IPS DF 6.9 (cell line): ENCODE measurements around the gene PLOD2.

Experiments used
- DNase-seq: peaks from one replicate; pipeline ENCODE4 v3.0.0-alpha.2; 2013; ENCODE audit warnings: low read depth, low spot score
- H3K27ac ChIP-seq: one replicate; pipeline ENCODE4 v1.5.1; 2013; ENCODE audit warnings: low read length, control low read depth
- H3K27me3 ChIP-seq: 2 replicates; pipeline ENCODE4 v1.6.1; 2013; ENCODE audit warnings: mild to moderate bottlenecking, low read length; ENCODE audit not compliant: control insufficient read depth, insufficient read depth
- H3K36me3 ChIP-seq: 2 replicates; pipeline ENCODE4 v1.6.1; 2013; ENCODE audit warnings: low read length; ENCODE audit not compliant: control insufficient read depth, insufficient read depth
- H3K4me1 ChIP-seq: 2 replicates; pipeline ENCODE4 v1.6.1; 2013; ENCODE audit warnings: low read length; ENCODE audit not compliant: control insufficient read depth, insufficient read depth
- H3K4me3 ChIP-seq: 2 replicates; pipeline ENCODE4 v1.5.1; 2013; ENCODE audit warnings: mild to moderate bottlenecking, low read length
- H3K9me3 ChIP-seq: 2 replicates; pipeline ENCODE4 v1.6.1; 2013; ENCODE audit warnings: low read length, inconsistent platforms; ENCODE audit not compliant: control insufficient read depth, insufficient read depth
- WGBS: extraction: QIAGEN DNeasy Blood & Tissue Kit; methylation state at CpG from one replicate; pipeline ENCODE4 v1.1.7; 2013; ENCODE audit warnings: mixed read lengths, missing lambda C conversion rate; ENCODE audit not compliant: insufficient read length, insufficient coverage; 5-methylcytosine and 5-hydroxymethylcytosine counted together

Gene PLOD2

DNA sequence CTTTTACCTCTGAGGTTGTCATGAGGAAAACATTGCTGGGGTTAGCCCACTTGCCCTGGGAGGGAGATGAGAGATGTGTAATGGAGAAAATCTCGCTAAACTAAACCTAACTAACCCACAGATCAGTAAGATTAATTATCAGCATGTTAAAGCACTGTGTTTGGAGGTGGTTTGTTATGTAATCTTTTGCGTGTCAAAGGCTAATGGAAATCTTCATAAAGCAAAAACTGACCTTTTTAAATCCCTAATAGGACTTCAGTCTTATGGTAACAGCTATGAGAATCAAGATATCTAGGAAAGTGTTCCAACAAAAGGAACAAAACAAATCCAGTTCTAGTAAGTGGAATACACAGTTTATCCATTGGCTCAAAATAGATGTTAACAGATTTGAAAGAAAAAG is 102.7 kb downstream of the PLOD2 start:
- Histone ChIP-seq H3K27ac (no peak overlapping the region), H3K36me3 (no peaks in the 10 kb centered on the region), H3K4me3 (no peak overlapping the region), H3K4me1 (no peaks in the 10 kb centered on the region), H3K27me3 (no peaks in the 10 kb centered on the region), H3K9me3 (no peaks in the 10 kb centered on the region)
- no peak for DNase-seq
- WGBS: no CpG with 5 or more reads among the region's 2 CpGs

DNA sequence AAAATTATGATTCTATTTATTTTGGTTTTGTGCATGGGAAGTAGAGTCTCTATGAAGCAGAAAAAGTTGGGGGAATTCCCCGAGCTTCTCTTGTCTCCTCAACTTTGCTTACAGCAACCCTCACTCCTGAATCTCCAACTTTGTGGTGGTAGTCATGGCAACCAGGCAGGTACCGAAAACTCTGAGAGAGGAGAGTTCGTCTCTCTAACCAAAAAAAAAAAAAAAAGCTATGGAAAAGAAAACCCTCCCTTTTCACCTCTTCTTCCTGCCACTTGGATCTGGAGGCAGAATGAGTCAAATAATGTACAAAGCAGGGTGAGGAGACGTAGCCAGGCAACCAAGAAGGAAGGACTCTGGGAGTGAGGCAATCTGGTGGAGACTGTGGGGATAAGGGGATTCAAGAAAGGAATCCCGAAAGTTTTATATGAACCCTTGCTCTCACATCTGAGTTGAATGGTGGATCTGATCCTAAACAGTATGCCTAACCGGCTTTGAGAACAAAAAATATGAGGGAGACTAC is 108.1 kb downstream of the PLOD2 start:
- H3K27me3 ChIP-seq: no peaks in the 10 kb centered on the region
- WGBS: no CpG with 5 or more reads among the region's 6 CpGs
- H3K36me3 ChIP-seq: no peaks in the 10 kb centered on the region
- no peak overlapping the region for H3K4me3 ChIP-seq
- DNase-seq: no peak
- no peaks in the 10 kb centered on the region; the same call in 1 of the 2 replicates for H3K4me1 ChIP-seq
- no peaks in the 10 kb centered on the region for H3K9me3 ChIP-seq
- no peak overlapping the region for H3K27ac ChIP-seq

DNA sequence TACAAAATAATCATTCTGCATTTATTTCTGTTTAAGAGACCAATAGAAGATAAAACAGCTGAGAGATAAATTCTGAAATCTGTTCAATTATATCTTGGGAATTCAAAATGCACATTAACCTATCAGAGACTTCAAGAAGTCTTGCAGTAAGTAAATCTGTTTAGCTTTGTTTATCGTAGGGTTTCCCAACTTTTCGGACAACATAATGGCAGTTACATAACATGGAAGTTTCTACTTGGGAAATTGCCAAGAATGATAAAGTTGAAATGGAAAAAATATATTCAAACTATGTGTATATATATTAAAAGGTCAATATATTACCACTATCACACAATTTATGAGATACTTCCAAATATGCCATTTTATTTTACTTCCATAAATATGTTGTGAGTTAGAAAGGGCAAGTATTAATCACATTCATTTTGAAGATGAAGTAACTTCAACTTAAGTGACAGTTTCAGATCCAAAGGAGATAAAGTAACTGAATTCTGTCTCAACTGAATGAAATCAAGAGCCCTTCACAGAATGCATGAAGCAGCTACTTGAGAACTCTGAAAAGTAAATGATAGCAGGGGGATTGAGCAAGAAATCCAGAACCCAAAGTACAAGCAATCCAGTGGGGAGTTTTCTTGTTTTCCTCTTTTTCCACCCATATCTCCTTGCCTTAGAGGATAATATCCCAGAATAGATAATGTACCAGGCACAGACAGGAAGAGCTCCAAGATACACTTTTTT is 108.8 kb downstream of the PLOD2 start:
- Histone ChIP-seq H3K9me3 (no peaks in the 10 kb centered on the region), H3K4me1 (no peaks in the 10 kb centered on the region; the same call in 1 of the 2 replicates), H3K27me3 (no peaks in the 10 kb centered on the region), H3K4me3 (no peak overlapping the region), H3K27ac (no peak overlapping the region), H3K36me3 (no peaks in the 10 kb centered on the region)
- WGBS: no CpG with 5 or more reads among the region's 2 CpGs
- no peak for DNase-seq

DNA sequence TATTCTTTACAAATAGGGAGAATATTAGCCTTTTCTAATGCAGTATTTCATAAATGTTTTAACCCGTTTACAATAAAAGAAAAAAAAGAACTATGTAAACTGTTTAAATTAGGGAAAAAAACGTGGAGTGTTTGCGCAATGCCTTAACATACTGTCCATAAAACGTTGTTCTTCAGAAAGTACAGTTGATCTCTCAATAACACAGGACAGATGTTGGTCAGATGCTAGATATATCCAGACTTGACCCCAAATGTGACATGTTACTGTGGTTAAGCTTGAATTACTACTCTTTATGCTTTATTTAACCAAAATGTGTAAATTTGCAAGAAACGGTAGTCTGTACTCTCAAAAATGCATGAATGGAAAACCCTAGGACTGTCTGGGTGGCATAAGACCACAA is 110.3 kb downstream of the PLOD2 start:
- Histone ChIP-seq H3K27me3 (no peaks in the 10 kb centered on the region), H3K4me1 (no peaks in the 10 kb centered on the region; the same call in 1 of the 2 replicates), H3K9me3 (no peaks in the 10 kb centered on the region), H3K4me3 (no peak overlapping the region), H3K36me3 (no peaks in the 10 kb centered on the region), H3K27ac (no peak overlapping the region)
- DNase-seq: no peak
- no CpG with 5 or more reads among the region's 5 CpGs for WGBS

DNA sequence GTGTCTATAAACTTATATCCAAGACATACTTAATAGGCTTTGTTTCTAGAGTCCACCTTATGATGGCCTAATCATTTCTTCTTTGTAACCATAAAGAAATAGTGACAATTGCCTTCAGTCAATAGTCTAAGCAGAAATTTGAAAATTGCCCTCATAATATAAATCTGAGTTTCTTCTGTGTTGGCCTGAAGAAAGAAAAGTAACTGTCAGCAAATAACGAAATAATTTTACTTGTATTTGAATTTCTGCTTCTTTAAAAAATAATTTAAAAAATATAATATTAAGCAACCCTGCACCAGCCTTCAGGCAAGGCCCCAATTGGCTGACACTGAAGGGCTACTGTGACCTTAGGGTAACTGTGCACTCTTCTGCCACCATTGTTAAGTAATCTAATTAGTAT is 113.5 kb downstream of the PLOD2 start:
- DNase-seq: no peak
- no peaks in the 10 kb centered on the region for H3K27me3 ChIP-seq
- H3K4me3 ChIP-seq: no peak overlapping the region
- H3K36me3 ChIP-seq: no peaks in the 10 kb centered on the region
- no peaks in the 10 kb centered on the region for H3K9me3 ChIP-seq
- no peak overlapping the region for H3K27ac ChIP-seq
- H3K4me1 ChIP-seq: no peaks in the 10 kb centered on the region
- no CpG with 5 or more reads among the region's 1 CpG for WGBS

DNA sequence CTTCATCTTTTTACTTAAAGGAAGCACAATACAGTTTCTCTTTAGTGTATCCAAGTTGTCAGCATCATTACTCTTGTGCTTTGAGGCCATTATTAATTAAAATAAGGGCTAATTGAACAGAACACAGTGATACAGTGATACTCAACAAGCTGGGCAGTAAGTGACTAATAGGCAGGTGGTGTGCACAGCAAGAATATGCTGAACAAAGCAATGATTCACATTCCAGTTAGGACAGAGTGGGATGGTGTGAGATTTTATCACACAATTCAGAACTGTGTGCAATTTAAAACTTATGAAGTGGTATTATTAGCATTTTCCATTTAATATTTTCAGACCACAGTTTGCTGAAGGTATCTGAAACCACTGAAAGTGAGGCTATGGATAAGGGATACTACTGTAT is 116.9 kb downstream of the PLOD2 start:
- no peaks in the 10 kb centered on the region for H3K36me3 ChIP-seq
- no peak for DNase-seq
- H3K4me3 ChIP-seq: no peak overlapping the region
- H3K9me3 ChIP-seq: no peaks in the 10 kb centered on the region
- H3K27ac ChIP-seq: no peak overlapping the region
- no peaks in the 10 kb centered on the region for H3K4me1 ChIP-seq
- no peaks in the 10 kb centered on the region for H3K27me3 ChIP-seq

DNA sequence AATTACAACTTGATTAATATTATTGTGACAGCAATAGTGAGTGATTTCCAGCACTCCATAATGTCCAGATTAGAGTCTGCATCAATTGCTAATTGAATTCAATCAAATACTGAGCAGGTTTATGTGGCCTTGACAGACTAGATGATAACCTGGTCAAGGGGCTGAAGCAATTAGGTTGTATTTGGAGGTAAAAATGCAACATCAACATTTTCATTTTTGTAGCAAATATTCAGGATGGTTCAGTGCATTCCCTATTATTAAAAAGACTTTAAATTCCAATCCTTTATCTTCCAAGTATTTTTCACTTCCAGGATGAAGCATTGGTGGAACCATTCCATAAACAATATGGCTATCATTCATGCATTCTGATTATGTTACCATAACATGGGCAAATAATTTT is 120.4 kb downstream of the PLOD2 start:
- Histone ChIP-seq H3K36me3 (no peaks in the 10 kb centered on the region), H3K4me1 (no peaks in the 10 kb centered on the region), H3K27ac (no peak overlapping the region), H3K27me3 (no peaks in the 10 kb centered on the region), H3K9me3 (no peaks in the 10 kb centered on the region), H3K4me3 (no peak overlapping the region)
- DNase-seq: no peak

DNA sequence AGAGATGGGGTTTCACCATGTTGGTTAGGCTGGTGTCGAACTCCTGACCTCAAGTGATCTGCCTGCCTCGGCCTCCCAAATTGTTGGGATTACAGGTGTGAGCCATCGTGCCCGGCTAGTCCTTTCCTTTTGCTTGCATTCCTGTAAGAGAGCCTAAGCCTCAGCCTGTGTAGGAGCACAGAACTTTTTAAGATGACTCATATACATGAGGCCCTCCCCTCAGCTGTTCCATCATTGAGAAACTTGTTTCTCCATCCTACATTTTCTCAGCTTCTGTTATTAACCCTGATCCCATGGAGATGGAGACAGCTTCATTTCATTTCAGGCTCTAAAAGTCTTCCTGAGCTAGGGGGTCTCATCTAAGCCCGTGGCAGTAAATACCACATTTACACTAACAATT is 123.3 kb downstream of the PLOD2 start:
- no peak for DNase-seq
- H3K27ac ChIP-seq: no peak overlapping the region
- no peaks in the 10 kb centered on the region for H3K4me1 ChIP-seq
- no peaks in the 10 kb centered on the region for H3K9me3 ChIP-seq
- WGBS: no CpG with 5 or more reads among the region's 5 CpGs
- no peaks in the 10 kb centered on the region for H3K36me3 ChIP-seq
- no peaks in the 10 kb centered on the region for H3K27me3 ChIP-seq
- no peak overlapping the region for H3K4me3 ChIP-seq

DNA sequence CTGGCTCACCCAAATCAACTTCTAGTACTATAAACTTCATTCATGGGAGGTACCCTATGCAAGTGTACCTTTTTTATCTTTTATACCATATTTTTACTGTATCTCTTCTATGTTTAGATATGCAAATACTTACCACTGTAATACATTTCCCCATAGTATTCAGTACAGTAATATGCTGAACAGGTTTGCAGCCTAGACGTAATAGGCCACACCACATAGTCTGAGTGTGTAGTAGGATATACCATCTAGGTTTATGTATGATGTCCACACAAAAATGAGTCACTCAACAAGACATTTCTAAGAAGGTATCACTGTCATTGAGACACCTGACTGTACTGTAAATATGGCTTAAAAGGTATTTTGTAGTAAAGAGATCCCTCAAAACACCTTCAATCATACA is 124.7 kb downstream of the PLOD2 start:
- DNase-seq: no peak
- whole genome bisulfite sequencing: no CpG with 5 or more reads among the region's 1 CpG
- Histone ChIP-seq H3K9me3 (no peaks in the 10 kb centered on the region), H3K36me3 (no peaks in the 10 kb centered on the region), H3K27me3 (no peaks in the 10 kb centered on the region), H3K4me3 (no peak overlapping the region), H3K4me1 (no peaks in the 10 kb centered on the region), H3K27ac (no peak overlapping the region)

DNA sequence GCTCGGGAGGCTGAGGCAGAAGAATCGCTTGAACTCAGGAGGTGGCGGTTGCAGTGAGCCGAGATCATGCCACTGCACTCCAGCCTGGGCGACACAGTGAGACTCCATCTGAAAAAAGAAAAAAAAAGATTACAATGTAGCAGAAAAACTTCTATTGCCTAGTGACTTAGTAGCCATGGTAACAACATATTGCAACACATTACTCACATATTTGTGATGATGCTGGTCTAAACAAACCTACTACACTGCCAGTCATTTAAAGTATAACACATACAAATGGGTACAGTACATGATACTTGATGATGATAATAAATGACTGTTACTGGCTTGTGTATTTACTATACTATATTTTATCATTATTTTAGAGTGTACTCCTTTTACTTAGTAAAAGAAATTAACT is 125.6 kb downstream of the PLOD2 start:
- WGBS: no CpG with 5 or more reads among the region's 5 CpGs
- H3K36me3 ChIP-seq: no peaks in the 10 kb centered on the region
- no peak overlapping the region for H3K4me3 ChIP-seq
- H3K4me1 ChIP-seq: no peaks in the 10 kb centered on the region
- no peak overlapping the region for H3K27ac ChIP-seq
- DNase-seq: no peak
- no peaks in the 10 kb centered on the region for H3K9me3 ChIP-seq
- no peaks in the 10 kb centered on the region for H3K27me3 ChIP-seq

DNA sequence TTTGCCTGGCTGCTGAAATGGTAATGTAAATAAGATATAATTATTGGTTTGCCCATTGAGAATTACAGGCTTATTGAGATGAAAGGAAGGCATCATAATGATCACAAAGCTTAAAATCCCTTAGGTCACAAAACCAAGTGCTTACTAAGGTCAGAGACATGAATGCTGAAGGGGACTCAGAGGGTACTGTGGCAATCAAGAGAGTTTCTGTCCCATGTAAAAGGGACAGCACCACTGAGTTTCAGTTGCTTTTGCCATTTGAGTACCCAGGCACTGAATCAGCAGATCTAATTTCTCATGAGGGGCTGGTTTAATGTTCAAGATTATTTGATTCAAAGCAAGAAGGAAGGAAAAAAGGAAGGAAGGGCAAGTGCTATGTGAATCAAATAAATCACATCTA is 127.0 kb downstream of the PLOD2 start:
- H3K9me3 ChIP-seq: no peaks in the 10 kb centered on the region
- no peak for DNase-seq
- H3K4me1 ChIP-seq: no peaks in the 10 kb centered on the region
- no peaks in the 10 kb centered on the region for H3K27me3 ChIP-seq
- no peak overlapping the region for H3K4me3 ChIP-seq
- no peak overlapping the region for H3K27ac ChIP-seq
- H3K36me3 ChIP-seq: no peaks in the 10 kb centered on the region
